ENCODE data around the gene GCK.

Gene GCK

GRCh38 chr7:44218418-44219201 is 29.4 kb upstream of the GCK start:
- no peak overlapping the region for H3K9ac ChIP-seq (ENCODE audit: low read length)
- H3K4ac ChIP-seq (ENCODE audit: low read depth, low read length), result no peak overlapping the region

GRCh38 chr7:44217852-44218402 is 28.7 kb upstream of the GCK start:
- Histone ChIP-seq H4K12ac (ENCODE audit: low read depth, low read length) (no peak overlapping the region), H3K14ac (ENCODE audit: low read length) (no peak overlapping the region), H3K79me1 (ENCODE audit: low read length) (no peaks in the 10 kb centered on the region), H2BK5ac (ENCODE audit: low read depth, low read length, poor library complexity) (no peak overlapping the region), H4K8ac (ENCODE audit: low read depth, low read length) (no peak overlapping the region), H3K23ac (ENCODE audit: low read length) (no peak overlapping the region), H3K9me3 (ENCODE audit: insufficient read depth, low read depth, low read length) (peaks cover 2% of the 10 kb centered on the region), H3K27me3 (ENCODE audit: insufficient read depth, low read length) (no peaks in the 10 kb centered on the region), H3K4me3 (ENCODE audit: low read depth, low read length) (no peak overlapping the region), H3K4me2 (ENCODE audit: low read length) (no peak overlapping the region), H2AFZ (ENCODE audit: insufficient read depth, low read length, poor library complexity) (no peak overlapping the region), H3K79me2 (ENCODE audit: control insufficient read depth, insufficient read depth, low read length, poor library complexity) (no peaks in the 10 kb centered on the region), H3K36me3 (ENCODE audit: control insufficient read depth in 1 of 2, insufficient read depth in 2 of 2, low read length in 2 of 2) (peaks cover 10 to 16% of the 10 kb centered on the region in 2 experiments), H3K9ac (ENCODE audit: low read length) (no peak overlapping the region), H2BK12ac (ENCODE audit: low read length) (no peak overlapping the region), H3K27ac (ENCODE audit: low read depth, low read length) (no peak overlapping the region), H4K91ac (ENCODE audit: low read depth, low read length) (no peak overlapping the region), H2BK120ac (ENCODE audit: insufficient read depth, low read length, poor library complexity) (no peak overlapping the region), H3K4me1 (ENCODE audit: control insufficient read depth in 1 of 2, insufficient read depth in 2 of 2, low read length in 2 of 2) (peaks cover 0 to 3% of the 10 kb centered on the region in 2 experiments), H2AK5ac (ENCODE audit: low read length) (no peak overlapping the region), H3K18ac (ENCODE audit: low read length) (no peak overlapping the region), H3K4ac (ENCODE audit: low read depth, low read length) (no peak overlapping the region)
- WGBS (ENCODE audit: extremely low coverage, insufficient coverage, insufficient read length), result no CpG with 5 or more reads among the region's 17 CpGs
- no peak for DNase-seq

More at GRCh38 chr7:44218418-44219201, 29.4 kb upstream of the GCK start:
- no peak overlapping the region for H3K23ac ChIP-seq (ENCODE audit: low read length)
- H2BK120ac ChIP-seq (ENCODE audit: insufficient read depth, low read length, poor library complexity), result no peak overlapping the region
- no peak overlapping the region for H2AK5ac ChIP-seq (ENCODE audit: low read length)
- no peak overlapping the region for H4K12ac ChIP-seq (ENCODE audit: low read depth, low read length)
- no peak overlapping the region for H3K4me2 ChIP-seq (ENCODE audit: low read length)
- no peak overlapping the region for H3K27ac ChIP-seq (ENCODE audit: low read depth, low read length)
- H3K14ac ChIP-seq (ENCODE audit: low read length), result no peak overlapping the region
- H3K18ac ChIP-seq (ENCODE audit: low read length), result no peak overlapping the region
- H3K4me3 ChIP-seq (ENCODE audit: low read depth, low read length), result no peak overlapping the region
- H2BK12ac ChIP-seq (ENCODE audit: low read length), result no peak overlapping the region
- H4K8ac ChIP-seq (ENCODE audit: low read depth, low read length), result no peak overlapping the region
- no peaks in the 10 kb centered on the region for H3K79me1 ChIP-seq (ENCODE audit: low read length)
- no peaks in the 10 kb centered on the region for H3K79me2 ChIP-seq (ENCODE audit: control insufficient read depth, insufficient read depth, low read length, poor library complexity)
- H3K9me3 ChIP-seq (ENCODE audit: insufficient read depth, low read depth, low read length), result peaks cover 2% of the 10 kb centered on the region
- WGBS (ENCODE audit: extremely low coverage, insufficient coverage, insufficient read length), result no CpG with 5 or more reads among the region's 26 CpGs
- DNase-seq, result no peak
- no peak overlapping the region for H2BK5ac ChIP-seq (ENCODE audit: low read depth, low read length, poor library complexity)
- H2AFZ ChIP-seq (ENCODE audit: insufficient read depth, low read length, poor library complexity), result no peak overlapping the region
- peaks cover 6 to 9% of the 10 kb centered on the region in 2 experiments for H3K36me3 ChIP-seq (ENCODE audit: control insufficient read depth in 1 of 2, insufficient read depth in 2 of 2, low read length in 2 of 2)
- no peaks in the 10 kb centered on the region for H3K27me3 ChIP-seq (ENCODE audit: insufficient read depth, low read length)
- peaks cover 0 to 3% of the 10 kb centered on the region in 2 experiments for H3K4me1 ChIP-seq (ENCODE audit: control insufficient read depth in 1 of 2, insufficient read depth in 2 of 2, low read length in 2 of 2)
- no peak overlapping the region for H4K91ac ChIP-seq (ENCODE audit: low read depth, low read length)

DNA sequence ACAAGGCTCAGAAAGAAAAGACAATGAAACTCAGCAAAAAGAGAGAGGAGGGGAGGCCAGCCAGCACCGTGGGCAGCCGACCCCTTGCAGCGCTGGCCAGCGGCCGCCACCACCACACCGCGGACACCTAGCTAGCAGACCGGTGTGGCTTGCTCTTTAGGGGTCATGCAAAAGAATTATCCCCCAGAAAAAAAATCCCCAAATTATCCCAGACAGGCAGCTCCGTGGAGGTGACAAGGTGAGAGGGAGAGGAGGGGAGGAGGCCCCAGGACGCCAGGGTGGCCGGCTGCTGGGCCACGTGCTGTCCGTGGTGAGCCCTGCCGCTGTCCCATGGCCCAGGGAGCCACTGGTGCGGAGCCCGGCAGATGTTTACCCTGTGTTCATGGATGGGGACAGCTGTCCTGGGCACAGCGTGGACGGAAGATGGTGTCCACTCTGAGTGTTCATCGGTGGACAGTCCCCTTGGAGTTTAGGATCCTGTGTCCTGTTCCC is 28.0 kb upstream of the GCK start:
- H3K23ac ChIP-seq (ENCODE audit: low read length), result no peak overlapping the region
- no peak overlapping the region for H2BK120ac ChIP-seq (ENCODE audit: insufficient read depth, low read length, poor library complexity)
- H2AK5ac ChIP-seq (ENCODE audit: low read length), result no peak overlapping the region
- no peak overlapping the region for H4K12ac ChIP-seq (ENCODE audit: low read depth, low read length)
- no peak overlapping the region for H3K18ac ChIP-seq (ENCODE audit: low read length)
- no peak for DNase-seq
- no peak overlapping the region for H3K4ac ChIP-seq (ENCODE audit: low read depth, low read length)
- H3K79me1 ChIP-seq (ENCODE audit: low read length), result no peaks in the 10 kb centered on the region
- peaks cover 2% of the 10 kb centered on the region for H3K9me3 ChIP-seq (ENCODE audit: insufficient read depth, low read depth, low read length)
- no peaks in the 10 kb centered on the region for H3K79me2 ChIP-seq (ENCODE audit: control insufficient read depth, insufficient read depth, low read length, poor library complexity)
- H3K4me3 ChIP-seq (ENCODE audit: low read depth, low read length), result no peak overlapping the region
- no peak overlapping the region for H4K91ac ChIP-seq (ENCODE audit: low read depth, low read length)
- WGBS (ENCODE audit: extremely low coverage, insufficient coverage, insufficient read length), result no CpG with 5 or more reads among the region's 19 CpGs
- peaks cover 16 to 21% of the 10 kb centered on the region in 2 experiments for H3K36me3 ChIP-seq (ENCODE audit: control insufficient read depth in 1 of 2, insufficient read depth in 2 of 2, low read length in 2 of 2)
- H3K14ac ChIP-seq (ENCODE audit: low read length), result no peak overlapping the region
- H2AFZ ChIP-seq (ENCODE audit: insufficient read depth, low read length, poor library complexity), result no peak overlapping the region
- H2BK5ac ChIP-seq (ENCODE audit: low read depth, low read length, poor library complexity), result no peak overlapping the region
- peaks cover 0 to 3% of the 10 kb centered on the region in 2 experiments for H3K4me1 ChIP-seq (ENCODE audit: control insufficient read depth in 1 of 2, insufficient read depth in 2 of 2, low read length in 2 of 2)
- H3K4me2 ChIP-seq (ENCODE audit: low read length), result no peak overlapping the region
- no peak overlapping the region for H3K27ac ChIP-seq (ENCODE audit: low read depth, low read length)
- no peaks in the 10 kb centered on the region for H3K27me3 ChIP-seq (ENCODE audit: insufficient read depth, low read length)
- no peak overlapping the region for H4K8ac ChIP-seq (ENCODE audit: low read depth, low read length)
- H3K9ac ChIP-seq (ENCODE audit: low read length), result no peak overlapping the region
- H2BK12ac ChIP-seq (ENCODE audit: low read length), result no peak overlapping the region

GRCh38 chr7:44216521-44217222 is 27.4 kb upstream of the GCK start:
- no peak overlapping the region for H3K27ac ChIP-seq (ENCODE audit: low read depth, low read length)
- H4K12ac ChIP-seq (ENCODE audit: low read depth, low read length), result no peak overlapping the region
- H4K8ac ChIP-seq (ENCODE audit: low read depth, low read length), result no peak overlapping the region
- no peak overlapping the region for H2BK120ac ChIP-seq (ENCODE audit: insufficient read depth, low read length, poor library complexity)
- peaks cover 0 to 3% of the 10 kb centered on the region in 2 experiments for H3K4me1 ChIP-seq (ENCODE audit: control insufficient read depth in 1 of 2, insufficient read depth in 2 of 2, low read length in 2 of 2)
- H3K4ac ChIP-seq (ENCODE audit: low read depth, low read length), result no peak overlapping the region
- no peak overlapping the region for H4K91ac ChIP-seq (ENCODE audit: low read depth, low read length)
- H3K18ac ChIP-seq (ENCODE audit: low read length), result no peak overlapping the region
- H3K79me2 ChIP-seq (ENCODE audit: control insufficient read depth, insufficient read depth, low read length, poor library complexity), result no peaks in the 10 kb centered on the region
- peaks cover 21 to 27% of the 10 kb centered on the region in 2 experiments for H3K36me3 ChIP-seq (ENCODE audit: control insufficient read depth in 1 of 2, insufficient read depth in 2 of 2, low read length in 2 of 2)
- no CpG with 5 or more reads among the region's 13 CpGs for WGBS (ENCODE audit: extremely low coverage, insufficient coverage, insufficient read length)
- peak in 1 of 2 donors; percentile 56 for DNase-seq
- H3K23ac ChIP-seq (ENCODE audit: low read length), result no peak overlapping the region
- no peaks in the 10 kb centered on the region for H3K79me1 ChIP-seq (ENCODE audit: low read length)
- H3K9me3 ChIP-seq (ENCODE audit: insufficient read depth, low read depth, low read length), result peaks cover 2% of the 10 kb centered on the region
- H3K14ac ChIP-seq (ENCODE audit: low read length), result no peak overlapping the region
- no peak overlapping the region for H2BK12ac ChIP-seq (ENCODE audit: low read length)
- H2AK5ac ChIP-seq (ENCODE audit: low read length), result no peak overlapping the region
- H3K9ac ChIP-seq (ENCODE audit: low read length), result no peak overlapping the region
- H2AFZ ChIP-seq (ENCODE audit: insufficient read depth, low read length, poor library complexity), result no peak overlapping the region
- no peak overlapping the region for H3K4me2 ChIP-seq (ENCODE audit: low read length)
- H2BK5ac ChIP-seq (ENCODE audit: low read depth, low read length, poor library complexity), result no peak overlapping the region
- H3K4me3 ChIP-seq (ENCODE audit: low read depth, low read length), result no peak overlapping the region
- H3K27me3 ChIP-seq (ENCODE audit: insufficient read depth, low read length), result no peaks in the 10 kb centered on the region

Measured in trophoblast cell (in vitro differentiated cells and primary cell).